ENCODE measurements around the gene CHN2.

The CHN2 gene

GRCh38 chr7:29315122-29315891 is 120.7 kb downstream of the CHN2 start:
- DNase-seq, result no peak

DNA sequence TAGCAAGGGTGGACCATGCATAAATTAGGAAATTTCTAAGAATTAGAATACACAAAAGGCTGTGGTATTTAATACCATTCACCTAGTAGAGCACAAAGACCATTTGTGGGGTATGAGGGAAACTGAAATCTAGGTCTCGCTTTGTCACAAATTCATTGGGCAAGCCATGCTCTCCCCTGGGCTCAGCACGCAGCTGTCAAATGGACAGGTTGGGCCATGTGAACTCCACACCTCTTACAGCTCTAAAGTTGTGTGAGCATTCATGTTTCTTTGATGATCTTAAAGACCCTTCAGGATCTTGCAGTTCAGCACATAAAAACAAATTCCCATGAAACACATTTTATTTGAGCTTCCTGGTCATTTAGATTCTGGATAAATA is 121.3 kb downstream of the CHN2 start:
- DNase-seq, result no peak

- no peak for DNase-seq
Measured at GRCh38 chr7:29316926-29317325, 122.4 kb downstream of the CHN2 start.

GRCh38 chr7:29318853-29319718 is 124.5 kb downstream of the CHN2 start:
- DNase-seq, result no peak

DNA sequence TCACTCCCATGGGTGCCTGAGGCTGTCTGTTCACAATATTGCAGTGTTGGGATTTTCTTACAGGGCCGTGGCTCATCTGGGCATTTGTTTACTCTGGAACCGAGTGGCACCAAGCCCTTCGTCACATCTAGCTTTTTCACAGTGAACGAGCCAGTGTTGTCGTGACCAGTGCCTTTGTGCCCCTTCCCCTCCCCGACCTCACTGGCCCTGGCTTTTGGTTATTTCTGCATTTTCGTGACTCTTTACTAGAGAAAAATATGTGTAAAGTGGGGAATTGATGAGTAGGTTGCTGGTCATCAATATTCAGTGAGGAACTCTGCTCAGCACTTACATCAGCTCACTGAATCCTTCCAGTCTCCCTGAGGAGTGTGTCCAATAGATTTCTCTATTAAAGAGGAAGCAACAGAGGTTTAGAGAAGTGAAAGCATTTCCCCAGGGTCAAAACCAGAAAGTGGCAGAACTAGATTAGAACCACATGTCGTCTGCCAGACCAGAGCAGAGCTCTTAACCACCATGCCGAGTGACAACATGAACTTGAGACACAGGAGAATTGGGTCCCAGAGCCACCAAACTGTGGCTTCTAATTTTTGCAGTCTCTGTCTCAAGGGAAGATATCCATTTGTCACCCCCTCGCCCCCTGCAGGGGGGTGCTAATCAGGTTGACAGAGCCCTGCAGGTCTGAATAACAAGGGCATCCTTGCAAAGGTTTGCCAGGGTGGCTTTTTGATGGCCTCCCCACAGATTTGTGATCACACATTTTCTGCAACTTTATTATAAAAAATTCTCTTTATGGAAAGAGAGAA is 125.3 kb downstream of the CHN2 start:
- DNase-seq, result no peak

DNA sequence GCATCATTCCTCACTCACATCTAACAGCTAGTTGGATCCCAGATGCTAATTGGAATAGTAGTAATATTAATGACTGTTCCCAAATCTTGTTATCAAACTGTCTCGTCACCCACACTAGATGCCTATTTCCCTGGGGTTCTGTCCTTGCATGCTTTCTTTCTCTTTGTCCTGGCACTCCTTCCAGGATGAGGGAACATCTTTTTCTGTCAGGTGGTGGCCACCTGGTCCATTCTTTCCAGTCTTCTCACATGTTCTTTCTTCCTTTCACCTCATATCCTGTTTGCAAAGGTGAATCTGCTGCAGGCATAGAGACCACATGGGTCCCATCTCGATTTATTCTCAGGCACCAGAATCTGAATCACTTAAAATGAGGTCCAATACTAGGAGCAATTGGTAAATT is 126.0 kb downstream of the CHN2 start:
- DNase-seq, result no peak

- DNase-seq, result no peak
Measured at GRCh38 chr7:29322023-29322712, 127.6 kb downstream of the CHN2 start.

- no peak for DNase-seq
Measured at GRCh38 chr7:29325476-29325875, 130.9 kb downstream of the CHN2 start.

DNA sequence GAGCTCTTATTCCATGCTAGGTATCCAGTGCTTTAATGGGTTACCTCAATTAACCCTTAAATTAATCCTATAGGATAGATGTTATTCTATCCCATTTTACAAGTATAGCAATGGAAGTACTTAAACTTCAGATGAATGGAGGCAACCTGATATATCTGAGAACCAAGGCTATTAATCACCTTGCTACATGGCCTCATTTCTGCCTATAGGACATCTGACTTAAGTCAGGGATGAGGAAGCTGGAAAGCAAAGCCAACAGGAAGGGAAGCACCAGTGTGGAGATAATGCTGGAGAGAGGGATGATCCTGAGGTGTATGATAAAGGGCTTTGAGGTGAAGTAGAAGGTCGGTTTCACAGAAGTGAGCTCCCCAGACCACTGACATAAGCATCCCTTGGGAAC is 132.3 kb downstream of the CHN2 start:
- DNase-seq, result no peak

GRCh38 chr7:29327455-29327854 is 132.9 kb downstream of the CHN2 start:
- DNase-seq, result no peak

DNA sequence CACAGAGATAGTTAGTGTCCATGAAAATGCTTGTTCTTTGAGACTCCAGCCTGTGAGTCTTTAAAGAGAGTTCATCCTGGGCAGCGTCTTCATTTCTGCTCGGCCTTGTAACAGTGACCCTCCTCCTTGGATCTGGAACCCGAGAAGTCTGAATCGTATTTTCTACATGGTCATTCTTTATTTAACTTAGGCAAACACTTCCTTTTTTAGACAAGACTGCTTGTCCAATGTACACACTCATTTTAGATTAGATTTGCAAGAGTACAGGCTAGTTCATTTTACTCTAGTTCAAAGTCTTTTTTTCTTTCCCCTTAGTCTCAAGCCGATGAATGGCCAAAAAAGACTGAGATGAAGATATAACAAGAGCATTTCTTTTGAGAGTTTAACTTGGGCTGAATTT is 133.5 kb downstream of the CHN2 start:
- DNase-seq, result no peak

DNA sequence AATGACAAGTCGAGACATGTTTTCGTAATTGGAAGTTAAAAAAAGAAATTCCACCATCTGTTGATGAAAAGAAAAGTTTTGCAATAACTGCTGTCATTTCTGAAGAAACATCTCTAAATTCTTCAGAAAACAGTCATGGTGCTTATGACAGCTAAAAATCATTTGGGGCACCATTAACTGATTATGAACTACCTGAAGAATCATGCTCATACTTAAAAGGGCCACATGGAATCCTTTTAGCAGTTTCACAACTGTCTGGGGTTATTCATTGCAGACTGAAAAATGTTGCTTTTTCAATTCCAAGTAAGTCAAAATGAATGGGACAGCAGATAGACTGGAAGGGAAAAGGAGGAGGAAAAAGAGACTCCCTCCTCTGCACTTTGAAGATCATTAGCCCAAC is 134.2 kb downstream of the CHN2 start:
- DNase-seq, result no peak

- DNase-seq, result no peak
Measured at GRCh38 chr7:29329686-29330085, 135.1 kb downstream of the CHN2 start.

DNA sequence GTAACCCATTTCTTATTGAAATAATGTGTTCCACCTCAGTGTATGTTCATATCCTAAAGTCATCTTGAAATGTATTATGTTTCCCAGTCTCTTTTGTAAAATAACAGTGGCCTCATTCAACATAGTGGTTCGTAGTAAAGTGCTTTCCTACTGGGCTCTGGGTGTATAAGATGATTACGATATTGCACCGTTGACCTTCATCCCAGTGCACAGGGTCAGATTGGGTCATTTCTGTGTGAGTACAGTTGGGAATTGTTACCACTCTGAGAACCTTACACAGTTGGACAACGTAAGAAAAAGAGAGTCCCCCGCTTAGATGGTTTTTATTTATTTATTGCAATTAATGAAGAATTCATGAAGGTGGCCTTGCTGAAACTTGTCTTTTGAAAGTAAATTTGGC is 135.6 kb downstream of the CHN2 start:
- no peak for DNase-seq

DNA sequence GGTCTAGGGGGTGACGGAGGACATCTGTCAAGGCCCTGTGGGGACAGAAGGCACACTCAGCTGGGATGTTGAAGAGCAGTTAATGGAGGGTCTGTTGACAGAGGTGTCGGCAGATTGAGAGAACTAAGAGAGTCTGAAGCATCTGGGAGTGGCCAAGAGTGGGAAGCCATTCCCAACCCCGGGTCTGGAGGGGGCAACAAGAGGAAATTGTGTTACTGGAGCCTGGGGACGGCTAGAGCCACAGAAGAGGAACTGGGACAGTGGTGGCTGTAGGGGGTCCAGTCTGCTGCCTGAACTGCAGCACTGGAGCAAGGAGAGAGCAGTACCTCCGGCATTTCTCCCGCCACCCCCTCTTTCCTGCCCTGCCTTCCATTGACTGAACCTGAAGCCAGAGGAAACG is 136.6 kb downstream of the CHN2 start:
- DNase-seq, result no peak

DNA sequence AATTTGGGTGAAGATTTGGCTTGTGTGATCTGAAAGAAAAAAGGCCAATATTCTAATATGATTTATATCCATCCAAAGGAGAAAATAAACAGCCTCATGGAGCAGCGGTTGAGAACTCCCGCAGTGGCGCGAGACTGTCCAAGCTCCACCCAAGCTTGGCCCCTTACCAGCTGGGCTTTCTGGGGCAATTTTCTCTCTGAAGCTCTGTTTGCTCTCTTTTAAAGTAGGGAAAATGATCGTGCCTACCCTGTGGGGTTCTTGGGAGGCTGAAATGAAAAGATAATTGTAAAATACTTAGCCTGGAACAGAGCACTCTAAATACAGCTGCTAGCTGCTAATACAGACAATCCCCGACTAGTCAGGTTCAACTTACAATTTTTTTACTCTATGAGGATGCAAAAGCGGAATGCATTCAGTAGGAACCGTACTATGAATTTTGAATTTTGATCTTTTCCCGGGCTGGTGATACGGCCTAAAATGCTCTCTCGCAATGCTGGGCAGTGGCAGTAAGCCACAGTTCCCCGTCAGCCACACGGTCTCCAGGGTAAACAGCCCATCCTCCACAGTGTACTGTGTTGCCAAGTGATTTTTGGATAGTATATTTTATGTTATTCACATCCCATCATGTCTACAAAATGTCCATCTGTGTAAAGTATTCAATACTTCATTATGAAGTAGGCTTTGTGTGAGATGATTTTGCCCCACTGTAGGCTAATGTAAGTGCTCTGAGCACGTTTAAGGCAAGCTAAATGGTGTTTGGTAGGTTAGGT is 137.7 kb downstream of the CHN2 start:
- DNase-seq, result no peak

DNA sequence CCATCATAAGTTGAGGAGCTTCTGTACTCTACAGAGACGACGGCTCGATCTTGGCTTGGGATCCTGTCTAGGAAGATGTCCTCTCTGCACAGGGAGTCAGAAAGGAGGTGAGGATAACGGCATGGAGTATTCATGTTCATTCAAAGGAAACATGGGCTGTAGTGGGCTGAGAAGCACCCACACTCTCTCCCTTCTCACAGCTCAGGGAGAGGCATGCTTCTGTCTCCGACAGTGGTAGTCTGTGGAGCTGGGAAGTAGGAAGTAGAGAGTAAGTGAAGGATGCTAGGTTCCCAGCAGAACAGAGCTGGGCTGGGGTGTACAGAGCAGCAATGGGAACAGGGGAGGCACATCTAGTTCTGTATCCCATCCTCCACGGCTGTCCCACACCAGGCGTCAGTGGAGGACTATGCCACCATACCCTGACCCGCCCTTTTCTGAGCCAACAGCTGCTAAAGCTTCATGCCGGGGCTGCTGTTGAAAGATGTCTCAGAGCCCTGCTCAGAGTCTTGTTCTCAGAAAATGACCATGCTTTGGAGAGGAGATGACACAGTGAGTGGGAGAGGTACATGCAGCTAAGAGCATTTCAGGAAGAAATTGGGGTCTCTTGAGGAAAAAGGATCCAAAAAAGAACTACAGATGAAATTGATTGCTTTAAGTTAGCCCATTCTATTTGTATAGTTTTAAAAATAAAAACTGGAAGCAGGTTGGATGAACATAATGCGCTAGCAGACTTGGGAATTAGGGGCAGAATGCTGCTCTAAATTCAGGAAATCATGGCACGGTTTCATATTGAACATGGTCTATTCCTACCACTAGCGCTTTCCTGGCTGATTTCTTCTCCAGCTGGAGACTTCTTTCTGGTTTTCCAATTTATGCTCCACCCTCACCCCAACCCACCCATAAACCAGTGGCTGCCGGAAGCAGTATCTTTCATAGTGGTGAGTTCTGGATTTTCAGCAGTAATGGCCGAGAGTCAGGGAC is 138.6 kb downstream of the CHN2 start:
- no peak for DNase-seq

DNA sequence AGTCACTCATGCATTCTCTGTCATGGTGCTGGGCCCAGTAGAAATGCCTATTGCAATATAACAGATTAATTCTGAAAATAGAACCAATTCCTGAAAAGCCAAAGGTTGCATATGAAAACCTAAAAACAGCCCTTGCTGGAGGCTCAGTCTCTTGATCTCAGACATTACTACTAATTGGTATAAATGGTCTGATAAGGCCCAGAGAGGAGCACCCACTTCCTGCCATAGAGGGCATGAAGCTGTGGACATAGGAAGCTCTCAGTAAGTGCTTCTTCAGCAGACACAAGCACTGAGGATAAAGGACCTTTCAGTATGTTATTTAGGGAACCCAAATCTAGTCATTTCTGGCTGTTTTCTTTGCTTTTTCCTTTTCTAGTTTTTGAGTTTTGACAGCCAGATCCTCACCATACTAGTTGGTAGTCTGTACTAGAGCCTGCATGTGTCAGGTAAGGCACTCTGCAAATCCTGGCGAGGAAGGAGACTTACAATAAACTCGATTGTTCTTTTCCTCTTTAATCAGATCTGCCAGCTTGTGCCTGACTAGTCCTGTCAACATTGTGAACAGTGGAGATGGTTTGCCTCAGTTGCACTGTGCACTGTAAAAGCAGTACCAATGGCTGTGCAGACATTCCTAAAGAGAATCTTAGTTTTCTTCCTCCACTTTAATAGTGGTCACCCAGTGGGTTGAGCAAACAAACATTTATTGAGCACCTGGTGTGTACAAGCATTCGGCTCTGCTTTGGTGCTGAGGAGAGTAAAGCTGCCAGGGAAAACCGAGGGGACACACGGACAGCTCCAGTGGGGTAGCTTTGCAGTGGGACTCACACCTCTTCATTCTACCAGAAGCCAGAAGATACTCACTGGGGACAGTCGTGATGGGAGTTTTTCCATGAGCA is 140.9 kb downstream of the CHN2 start:
- DNase-seq, result no peak

GRCh38 chr7:29337546-29338116 is 143.1 kb downstream of the CHN2 start:
- no peak for DNase-seq
